NCI-H1436 (cell line): ENCODE data around the gene IFNA5.

Experiments used
- DNase-seq: peaks from one replicate; lab custom pipeline; 2025; lab: John Stamatoyannopoulos, UW

IFNA5 gene

DNA sequence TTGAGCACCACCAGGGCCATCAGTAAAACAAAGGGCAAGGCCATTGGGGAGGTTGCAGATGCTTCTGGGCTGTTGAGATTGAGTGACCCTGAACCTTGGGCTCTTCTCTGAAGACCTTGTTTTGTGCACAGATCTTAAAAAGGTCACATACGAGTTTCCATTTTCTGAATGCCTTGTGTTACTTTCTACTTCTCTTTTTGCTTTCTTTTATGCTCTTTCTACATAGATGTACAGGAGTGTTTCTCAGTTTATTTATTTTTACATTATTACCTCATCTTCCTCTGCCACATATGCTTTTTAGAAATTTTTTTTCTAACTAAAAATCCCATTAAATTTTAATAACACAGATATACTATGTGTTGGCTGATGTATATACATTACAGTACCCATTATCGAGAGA lies at the start of gene IFNA5:
Gene IFNA5 (minus strand): TSS at position 101 of the 400 bp plus-strand sequence. CDS start 57 bp downstream, at position 44.
- no peak for DNase-seq

DNA sequence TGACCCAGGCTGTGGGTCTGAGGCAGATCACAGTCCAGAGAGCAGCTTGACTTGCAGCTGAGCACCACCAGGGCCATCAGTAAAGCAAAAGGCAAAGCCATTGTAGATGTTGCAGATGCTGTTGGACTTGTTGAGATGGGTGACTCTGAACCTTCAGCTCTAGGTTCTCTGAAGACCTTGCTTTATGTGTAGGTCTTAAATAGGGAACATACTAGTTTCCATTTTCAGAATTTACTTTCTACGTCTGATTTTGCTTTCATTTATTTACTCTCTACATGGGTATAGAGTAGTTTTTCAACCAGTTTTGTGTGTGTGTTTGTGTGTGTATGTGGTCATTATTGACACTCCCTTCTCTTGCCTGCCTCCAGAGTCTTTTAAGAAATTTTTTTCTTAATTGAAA lies 45.7 kb upstream of the IFNA5 start, which contains the start of gene IFNA6:
Gene IFNA6 (minus strand): TSS at position 101 of the 400 bp plus-strand sequence. CDS start 0 bp downstream, at position 101.
- no peak for DNase-seq

GRCh38 chr9:21348430-21348970 lies 43.4 kb upstream of the IFNA5 start:
- no peak for DNase-seq

GRCh38 chr9:21340735-21341134 lies 35.6 kb upstream of the IFNA5 start:
- no peak for DNase-seq

DNA sequence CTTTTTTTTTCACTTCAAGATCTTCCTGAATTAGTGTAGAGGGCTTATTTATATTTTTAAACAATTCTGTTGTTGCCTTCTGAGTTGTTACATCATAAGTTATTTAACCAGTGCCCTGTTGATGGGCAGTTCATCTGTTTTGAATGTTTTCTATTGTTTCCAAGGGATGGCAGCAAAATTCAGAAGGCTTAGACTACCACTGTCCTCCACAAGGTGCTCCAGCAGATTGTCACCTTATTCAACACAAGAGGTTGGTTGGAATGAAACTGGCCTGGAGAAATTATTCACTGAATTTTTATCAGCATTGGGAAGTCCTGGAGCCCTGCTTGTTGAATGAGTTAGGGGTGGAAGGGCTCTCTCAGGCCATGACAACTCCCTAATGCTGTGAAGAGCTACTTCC lies 31.3 kb upstream of the IFNA5 start:
- no peak for DNase-seq

- peak; percentile 85 for DNase-seq
Observed at GRCh38 chr9:21334701-21335632, 29.9 kb upstream of the IFNA5 start, which contains the start of gene KLHL9. KLHL9 (minus strand) TSS chr9:21335404; CDS start chr9:21334859, 545 bp downstream.

DNA sequence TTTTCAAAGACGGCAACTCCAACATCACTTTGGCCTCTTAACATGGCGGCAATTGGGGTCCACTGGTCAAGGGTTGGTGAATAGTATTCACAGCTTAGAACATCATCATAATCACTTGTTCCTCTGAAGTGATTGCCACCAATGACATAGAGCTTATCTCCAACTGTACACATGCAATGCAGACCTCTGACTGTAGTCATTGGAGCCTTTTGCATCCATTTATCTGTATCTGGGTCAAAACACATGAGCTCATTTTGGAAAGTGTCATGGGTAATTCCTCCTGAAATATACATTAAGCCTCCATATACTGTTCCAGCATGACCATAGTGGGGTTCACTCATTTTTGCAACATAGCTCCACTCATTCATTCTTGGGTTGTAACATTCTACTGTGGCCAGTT lies 28.1 kb upstream of the IFNA5 start:
- no peak for DNase-seq

- DNase-seq = no peak
Observed at GRCh38 chr9:21331676-21332402, 26.7 kb upstream of the IFNA5 start.

- DNase-seq = peak; percentile 26
Observed at GRCh38 chr9:21326526-21327139, 21.5 kb upstream of the IFNA5 start.

DNA sequence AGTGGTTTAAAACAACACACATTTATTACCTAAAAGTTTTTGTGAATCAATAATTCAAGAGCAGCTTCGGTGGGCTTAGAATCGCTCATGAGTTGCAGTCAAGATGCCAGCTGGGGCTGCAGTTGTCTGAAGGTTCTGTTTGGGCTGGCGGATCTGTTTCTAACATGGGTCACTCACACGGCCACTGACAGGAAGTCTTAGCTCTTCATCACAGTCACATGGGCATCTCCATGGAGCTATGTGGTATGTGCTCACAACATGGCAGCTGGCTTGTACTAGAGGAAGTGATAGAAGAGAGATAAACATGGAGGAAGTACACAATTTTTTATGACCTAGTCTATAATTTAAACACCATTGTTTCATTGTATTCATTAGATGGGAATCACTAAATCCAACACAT lies 18.9 kb upstream of the IFNA5 start:
- no peak for DNase-seq

- DNase-seq = no peak
Observed at GRCh38 chr9:21322911-21323461, 17.9 kb upstream of the IFNA5 start.

- no peak for DNase-seq
Observed at GRCh38 chr9:21320465-21320864, 15.4 kb upstream of the IFNA5 start.

GRCh38 chr9:21317956-21318923 lies 13.1 kb upstream of the IFNA5 start:
- peak; percentile 17 for DNase-seq

- DNase-seq = no peak
Observed at GRCh38 chr9:21316860-21317259, 11.7 kb upstream of the IFNA5 start.

DNA sequence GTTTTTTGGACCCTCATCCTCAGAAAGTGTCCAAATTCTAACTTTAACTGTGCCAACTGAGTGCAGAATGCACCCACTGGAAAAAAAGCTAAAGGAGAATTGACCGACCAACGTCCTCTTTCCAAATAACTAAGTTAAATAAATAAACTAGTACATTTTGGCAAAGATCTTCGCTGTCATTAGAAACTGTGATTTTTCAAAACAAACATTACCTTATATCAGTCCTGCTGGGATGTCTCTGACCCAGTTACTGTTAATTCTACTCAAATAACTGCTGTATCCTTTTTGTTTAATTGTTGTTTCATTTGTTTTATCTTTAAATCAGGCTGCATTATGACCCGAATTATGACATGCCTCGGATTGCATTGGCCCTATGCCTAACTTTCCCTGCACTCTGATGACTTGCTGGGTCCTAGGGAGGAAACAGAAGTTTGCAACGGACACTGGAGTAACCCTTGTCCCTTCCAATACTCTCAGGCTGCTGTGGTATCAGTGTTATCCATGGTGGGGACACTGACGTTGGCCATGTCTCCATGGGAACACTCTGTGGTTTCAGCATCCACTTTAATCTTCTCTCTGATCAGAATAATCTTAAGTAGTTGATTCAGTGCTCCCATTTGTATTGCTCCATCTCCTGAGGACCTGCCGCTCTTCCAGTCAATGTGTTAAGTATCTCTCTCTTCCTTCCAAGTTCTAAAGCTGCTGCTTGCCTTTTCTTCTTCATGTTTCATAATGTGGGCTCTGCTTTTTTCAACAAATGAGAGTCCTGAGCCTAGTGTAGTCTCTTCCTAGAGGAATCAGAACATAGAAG lies 11.1 kb upstream of the IFNA5 start:
- DNase-seq = no peak

DNA sequence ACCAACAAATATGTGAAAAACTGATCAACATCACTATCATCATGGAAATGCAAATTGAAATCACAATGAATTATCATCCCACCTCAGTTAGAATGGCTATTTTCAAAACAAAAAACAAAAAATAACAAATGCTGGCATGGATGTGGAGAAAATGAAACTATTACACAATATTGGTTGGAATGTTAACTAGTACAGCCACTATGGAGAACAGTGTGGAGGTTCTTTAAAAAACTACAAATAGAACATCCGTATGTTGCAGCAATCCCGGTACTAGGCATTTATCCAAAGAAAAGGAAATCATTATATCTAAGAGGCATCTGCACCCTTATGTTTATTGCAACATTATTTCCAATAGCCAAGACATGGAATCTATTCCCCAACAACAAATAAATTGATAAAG lies 9.0 kb upstream of the IFNA5 start:
- no peak for DNase-seq

DNA sequence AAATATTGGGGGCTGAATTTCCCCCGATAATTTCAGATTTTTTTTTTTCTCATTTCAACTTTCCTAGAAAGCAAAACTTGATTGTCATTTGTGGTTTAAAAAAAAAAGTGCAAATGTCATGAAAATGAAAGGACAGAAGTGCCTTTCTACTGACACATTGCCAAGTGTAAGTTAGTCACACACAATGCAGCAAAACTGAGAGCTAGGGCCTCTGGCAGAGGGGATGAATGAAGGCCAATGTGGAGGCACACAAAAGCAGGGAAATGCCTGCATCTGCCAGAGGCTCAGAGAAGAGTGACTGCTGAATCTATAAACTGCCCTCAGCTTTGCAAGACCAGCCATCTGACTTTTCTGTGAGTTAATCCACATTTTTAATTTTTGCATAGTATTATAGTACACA lies 6.8 kb upstream of the IFNA5 start:
- no peak for DNase-seq

DNA sequence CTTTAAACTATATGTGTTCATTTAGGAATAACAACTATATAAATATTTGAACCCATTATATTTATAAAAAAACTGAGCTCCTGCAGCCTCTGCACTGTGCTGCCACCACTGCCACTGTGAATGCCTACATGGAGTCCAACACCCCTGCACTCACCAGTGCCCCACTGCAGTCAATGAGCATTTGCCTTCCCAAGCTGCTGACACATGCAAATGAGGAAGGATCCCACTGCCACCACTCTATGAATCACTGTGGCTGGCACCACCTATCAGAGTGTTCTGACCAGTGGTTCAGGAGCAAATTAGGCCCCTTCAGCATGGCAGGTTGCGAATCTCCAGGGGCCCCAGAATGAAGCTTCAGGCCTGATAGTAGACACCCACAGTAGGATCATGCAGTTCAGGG lies 9.1 kb downstream of the IFNA5 start:
- no peak for DNase-seq

DNA sequence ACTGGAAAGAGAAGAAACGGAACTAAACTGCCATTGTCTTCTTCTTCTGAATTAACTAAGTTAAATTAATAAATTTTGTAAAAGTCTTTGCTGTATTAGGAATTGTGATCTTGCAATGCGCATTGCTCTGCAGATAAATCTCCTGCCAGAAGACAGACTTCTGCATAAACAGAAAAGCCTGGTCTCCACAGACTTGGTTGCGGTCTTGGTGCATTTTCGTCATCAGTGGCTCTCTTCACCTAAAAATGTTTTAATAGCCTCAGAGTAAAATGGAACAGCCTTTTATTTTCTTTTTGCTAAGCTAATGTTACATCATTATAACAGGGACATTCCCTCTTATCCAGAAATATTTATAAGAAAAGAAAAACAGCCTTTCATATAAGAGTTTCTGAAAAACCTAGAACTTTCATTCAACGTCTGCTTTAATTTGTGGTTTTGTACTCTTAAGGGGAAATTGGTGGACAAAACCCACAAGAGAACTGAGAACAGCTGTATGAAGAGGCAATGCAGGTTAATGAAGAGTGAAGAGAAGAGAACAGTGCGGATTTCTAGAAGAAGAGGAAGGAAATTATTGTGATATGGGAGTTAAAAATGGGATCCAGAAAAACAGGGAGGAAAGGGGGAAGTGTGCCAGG lies 10.1 kb downstream of the IFNA5 start:
- no peak for DNase-seq
